Measurements from ENCODE around the gene CCDC30.

CCDC30 gene

GRCh38 chr1:42551590-42551989 lies 88.5 kb downstream of the CCDC30 start:
- Histone ChIP-seq H3K4me3 (ENCODE audit: insufficient read length, low read depth) (no peak overlapping the region), H3K9ac (ENCODE audit: insufficient read length, low read depth) (no peak overlapping the region), H3K4me1 (ENCODE audit: insufficient read depth, insufficient read length) (no peaks in the 10 kb centered on the region), H3K36me3 (ENCODE audit: insufficient read depth, insufficient read length, low read length) (no peaks in the 10 kb centered on the region), H3K9me3 (ENCODE audit: insufficient read depth, low read length) (no peaks in the 10 kb centered on the region), H3K27me3 (ENCODE audit: insufficient read depth, insufficient read length) (no peaks in the 10 kb centered on the region)
- no peak for DNase-seq (ENCODE audit: low read depth, low spot score)
- TF ChIP-seq ZNF274 (IDR thresholded peaks at IDR 0.05; ENCODE audit: low read depth, low read length) = no peak
- no peak for TF ChIP-seq YY1 (IDR thresholded peaks at IDR 0.05; ENCODE audit: insufficient read depth, insufficient read length)
- no peak for TF ChIP-seq SUZ12 (IDR thresholded peaks at IDR 0.05; ENCODE audit: extremely low read depth, insufficient read depth, insufficient read length)

GRCh38 chr1:42552636-42553035 lies 89.5 kb downstream of the CCDC30 start:
- H3K4me3 ChIP-seq (ENCODE audit: insufficient read length, low read depth) = no peak overlapping the region
- H3K4me1 ChIP-seq (ENCODE audit: insufficient read depth, insufficient read length) = no peaks in the 10 kb centered on the region
- no peak for DNase-seq (ENCODE audit: low read depth, low spot score)
- no peak overlapping the region for H3K9ac ChIP-seq (ENCODE audit: insufficient read length, low read depth)
- H3K9me3 ChIP-seq (ENCODE audit: insufficient read depth, low read length) = no peaks in the 10 kb centered on the region
- TF ChIP-seq SUZ12 (IDR thresholded peaks at IDR 0.05; ENCODE audit: extremely low read depth, insufficient read depth, insufficient read length) = no peak
- no peak for TF ChIP-seq YY1 (IDR thresholded peaks at IDR 0.05; ENCODE audit: insufficient read depth, insufficient read length)
- no peak for TF ChIP-seq ZNF274 (IDR thresholded peaks at IDR 0.05; ENCODE audit: low read depth, low read length)
- no peaks in the 10 kb centered on the region for H3K36me3 ChIP-seq (ENCODE audit: insufficient read depth, insufficient read length, low read length)
- no peaks in the 10 kb centered on the region for H3K27me3 ChIP-seq (ENCODE audit: insufficient read depth, insufficient read length)

GRCh38 chr1:42557230-42557851 lies 94.3 kb downstream of the CCDC30 start:
- H3K4me3 ChIP-seq (ENCODE audit: insufficient read length, low read depth) = no peak overlapping the region
- DNase-seq (ENCODE audit: low read depth, low spot score) = no peak
- H3K27me3 ChIP-seq (ENCODE audit: insufficient read depth, insufficient read length) = no peaks in the 10 kb centered on the region
- no peaks in the 10 kb centered on the region for H3K4me1 ChIP-seq (ENCODE audit: insufficient read depth, insufficient read length)
- no peaks in the 10 kb centered on the region for H3K36me3 ChIP-seq (ENCODE audit: insufficient read depth, insufficient read length, low read length)
- TF ChIP-seq ZNF274 (IDR thresholded peaks at IDR 0.05; ENCODE audit: low read depth, low read length) (no peak), YY1 (IDR thresholded peaks at IDR 0.05; ENCODE audit: insufficient read depth, insufficient read length) (no peak), SUZ12 (IDR thresholded peaks at IDR 0.05; ENCODE audit: extremely low read depth, insufficient read depth, insufficient read length) (no peak)
- H3K9ac ChIP-seq (ENCODE audit: insufficient read length, low read depth) = no peak overlapping the region
- H3K9me3 ChIP-seq (ENCODE audit: insufficient read depth, low read length) = peaks cover 10% of the 10 kb centered on the region; the same call in 1 of the 2 replicates

- H3K9me3 ChIP-seq (ENCODE audit: insufficient read depth, low read length) = no peaks in the 10 kb centered on the region
- no peak overlapping the region for H3K9ac ChIP-seq (ENCODE audit: insufficient read length, low read depth)
- TF ChIP-seq ZNF274 (IDR thresholded peaks at IDR 0.05; ENCODE audit: low read depth, low read length) = no peak
- no peak for TF ChIP-seq SUZ12 (IDR thresholded peaks at IDR 0.05; ENCODE audit: extremely low read depth, insufficient read depth, insufficient read length)
- no peak for TF ChIP-seq YY1 (IDR thresholded peaks at IDR 0.05; ENCODE audit: insufficient read depth, insufficient read length)
- no peak overlapping the region for H3K4me3 ChIP-seq (ENCODE audit: insufficient read length, low read depth)
- no peak for DNase-seq (ENCODE audit: low read depth, low spot score)
- no peaks in the 10 kb centered on the region for H3K36me3 ChIP-seq (ENCODE audit: insufficient read depth, insufficient read length, low read length)
- H3K4me1 ChIP-seq (ENCODE audit: insufficient read depth, insufficient read length) = no peaks in the 10 kb centered on the region
- H3K27me3 ChIP-seq (ENCODE audit: insufficient read depth, insufficient read length) = no peaks in the 10 kb centered on the region
These were observed 104.0 kb downstream of the CCDC30 start for GRCh38 chr1:42567038-42567437.

- Histone ChIP-seq H3K36me3 (ENCODE audit: insufficient read depth, insufficient read length, low read length) (no peaks in the 10 kb centered on the region), H3K9me3 (ENCODE audit: insufficient read depth, low read length) (no peaks in the 10 kb centered on the region), H3K4me1 (ENCODE audit: insufficient read depth, insufficient read length) (no peaks in the 10 kb centered on the region), H3K27me3 (ENCODE audit: insufficient read depth, insufficient read length) (no peaks in the 10 kb centered on the region), H3K9ac (ENCODE audit: insufficient read length, low read depth) (no peak overlapping the region), H3K4me3 (ENCODE audit: insufficient read length, low read depth) (no peak overlapping the region)
- TF ChIP-seq ZNF274 (IDR thresholded peaks at IDR 0.05; ENCODE audit: low read depth, low read length) (no peak), SUZ12 (IDR thresholded peaks at IDR 0.05; ENCODE audit: extremely low read depth, insufficient read depth, insufficient read length) (no peak), YY1 (IDR thresholded peaks at IDR 0.05; ENCODE audit: insufficient read depth, insufficient read length) (no peak)
- no peak for DNase-seq (ENCODE audit: low read depth, low spot score)
These were observed 113.8 kb downstream of the CCDC30 start for GRCh38 chr1:42576935-42577334.

- no peak overlapping the region for H3K9ac ChIP-seq (ENCODE audit: insufficient read length, low read depth)
- DNase-seq (ENCODE audit: low read depth, low spot score) = no peak
- peaks cover 41% of the 10 kb centered on the region for H3K9me3 ChIP-seq (ENCODE audit: insufficient read depth, low read length)
- H3K4me3 ChIP-seq (ENCODE audit: insufficient read length, low read depth) = no peak overlapping the region
- no peaks in the 10 kb centered on the region for H3K4me1 ChIP-seq (ENCODE audit: insufficient read depth, insufficient read length)
- no peaks in the 10 kb centered on the region for H3K36me3 ChIP-seq (ENCODE audit: insufficient read depth, insufficient read length, low read length)
- H3K27me3 ChIP-seq (ENCODE audit: insufficient read depth, insufficient read length) = no peaks in the 10 kb centered on the region
- TF ChIP-seq SUZ12 (IDR thresholded peaks at IDR 0.05; ENCODE audit: extremely low read depth, insufficient read depth, insufficient read length) = no peak
- TF ChIP-seq YY1 (IDR thresholded peaks at IDR 0.05; ENCODE audit: insufficient read depth, insufficient read length) = no peak
- TF ChIP-seq ZNF274 (IDR thresholded peaks at IDR 0.05; ENCODE audit: low read depth, low read length) = no peak
These were observed 122.9 kb downstream of the CCDC30 start for GRCh38 chr1:42586016-42586415.

GRCh38 chr1:42587753-42588152 lies 124.7 kb downstream of the CCDC30 start:
- no peak overlapping the region for H3K4me3 ChIP-seq (ENCODE audit: insufficient read length, low read depth)
- DNase-seq (ENCODE audit: low read depth, low spot score) = no peak
- H3K9ac ChIP-seq (ENCODE audit: insufficient read length, low read depth) = no peak overlapping the region
- H3K4me1 ChIP-seq (ENCODE audit: insufficient read depth, insufficient read length) = no peaks in the 10 kb centered on the region
- no peaks in the 10 kb centered on the region for H3K36me3 ChIP-seq (ENCODE audit: insufficient read depth, insufficient read length, low read length)
- no peaks in the 10 kb centered on the region for H3K27me3 ChIP-seq (ENCODE audit: insufficient read depth, insufficient read length)
- peaks cover 41% of the 10 kb centered on the region for H3K9me3 ChIP-seq (ENCODE audit: insufficient read depth, low read length)
- no peak for TF ChIP-seq SUZ12 (IDR thresholded peaks at IDR 0.05; ENCODE audit: extremely low read depth, insufficient read depth, insufficient read length)
- no peak for TF ChIP-seq YY1 (IDR thresholded peaks at IDR 0.05; ENCODE audit: insufficient read depth, insufficient read length)
- TF ChIP-seq ZNF274 (IDR thresholded peaks at IDR 0.05; ENCODE audit: low read depth, low read length) = no peak

Measured in NT2/D1 (cell line).